ENCODE measurements around the gene MLLT6. TPM values are rescaled to one million over a fixed set of nuclear protein-coding genes. Genes with fewer than 3 reads are reported as not detected.
A peak's percentile ranks its signal among the peaks of the same experiment; 100 is the strongest.

MLLT6 gene
- total RNA-seq, 2 experiments from 2014 or later = 211 to 219 TPM

DNA sequence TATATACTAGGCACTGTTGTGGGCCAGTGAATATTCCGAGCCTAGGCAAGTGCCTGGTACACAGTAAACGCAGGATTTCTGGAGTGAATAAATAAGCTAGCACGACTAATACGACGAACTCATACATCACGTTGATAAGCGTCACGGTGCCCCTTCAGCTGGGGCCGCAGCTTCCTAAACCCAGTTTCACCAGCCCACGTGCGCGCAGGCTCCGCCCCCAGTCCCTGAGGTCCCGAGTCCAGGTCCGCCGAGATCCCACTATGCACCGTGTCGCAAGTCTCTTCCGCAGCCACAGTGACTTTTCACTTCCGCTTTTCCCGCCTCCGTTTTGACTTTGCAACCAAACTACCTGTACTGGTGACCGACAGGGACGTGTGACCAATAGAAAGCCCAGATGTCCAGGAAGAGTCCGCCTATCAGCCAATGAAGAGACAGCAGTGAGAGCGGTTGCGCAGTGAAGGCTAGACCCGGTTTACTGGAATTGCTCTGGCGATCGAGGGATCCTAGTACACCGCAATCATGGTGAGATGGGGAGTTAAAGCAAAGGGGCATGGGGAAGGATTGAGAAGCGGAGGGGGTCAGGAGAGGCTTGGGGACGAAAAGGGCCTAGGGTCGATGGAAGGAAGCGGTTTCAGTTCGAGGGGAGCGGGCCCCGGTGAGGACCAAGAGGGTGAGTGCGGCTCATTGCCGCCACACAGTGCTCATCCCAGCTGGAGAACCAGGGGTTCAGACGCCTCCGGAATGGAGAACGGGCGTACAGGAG lies 47.4 kb downstream of the MLLT6 start, which contains the start of gene PSMB3:
TSS of gene PSMB3 (plus strand) at position 434 of the 763 bp plus-strand sequence. CDS start at position 520, 86 bp downstream.
- peaks cover 29% of the 10 kb centered on the region for H3K27me3 Mint-ChIP-seq (ENCODE audit: low read depth)
- H3K4me1 Mint-ChIP-seq (ENCODE audit: low read depth) = peaks cover 39% of the 10 kb centered on the region
- peak within 1 kb of the TSS; percentile 99 for H3K4me3 Mint-ChIP-seq
- POLR2A ChIA-PET = interaction anchor here (0.6 to 1.5 kb wide), 9 partner anchors 8 to 973 kb away, joined by 3 to 9 read pairs (median 4); partner anchors contain the start of genes CWC25 and MLLT6
- H3K36me3 Mint-ChIP-seq (ENCODE audit: low read depth) = peaks cover 30% of the 10 kb centered on the region
- CTCF ChIA-PET = interaction anchor here (0.7 to 2.8 kb wide), 16 partner anchors 10 to 412 kb away, joined by 3 to 18 read pairs (median 4); partner anchors contain the start of gene LASP1
- ATAC-seq (peak; percentile 88), DNase-seq (peak; percentile 99)
- no peaks in the 10 kb centered on the region for H3K9me3 Mint-ChIP-seq (ENCODE audit: insufficient read depth)
- peak within 1 kb of the TSS; percentile 99 for H3K27ac Mint-ChIP-seq

DNA sequence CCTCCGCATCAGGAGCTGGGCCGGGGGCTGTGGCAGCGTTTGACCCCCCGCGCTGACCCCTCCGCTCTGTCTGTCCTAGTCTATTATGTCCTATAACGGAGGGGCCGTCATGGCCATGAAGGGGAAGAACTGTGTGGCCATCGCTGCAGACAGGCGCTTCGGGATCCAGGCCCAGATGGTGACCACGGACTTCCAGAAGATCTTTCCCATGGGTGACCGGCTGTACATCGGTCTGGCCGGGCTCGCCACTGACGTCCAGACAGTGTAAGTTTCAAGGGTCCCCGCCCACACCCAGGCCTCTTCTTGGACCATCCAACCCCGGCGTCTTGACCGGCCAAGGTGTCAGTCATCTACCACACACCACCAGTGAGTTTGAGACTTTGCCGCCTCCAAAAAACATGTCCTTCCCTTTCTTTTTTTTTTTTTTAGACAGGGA lies 48.0 kb downstream of the MLLT6 start:
- Mint-ChIP-seq H3K27ac (peak overlapping the region; percentile 99), H3K27me3 (ENCODE audit: low read depth) (peaks cover 26% of the 10 kb centered on the region), H3K9me3 (ENCODE audit: insufficient read depth) (no peaks in the 10 kb centered on the region), H3K4me3 (peak overlapping the region; percentile 99), H3K4me1 (ENCODE audit: low read depth) (peaks cover 37% of the 10 kb centered on the region), H3K36me3 (ENCODE audit: low read depth) (peaks cover 30% of the 10 kb centered on the region)
- ATAC-seq = no peak
- ChIA-PET CTCF (interaction anchor here (1.0 to 1.7 kb wide), 5 partner anchors 9 to 400 kb away, joined by 3 to 4 read pairs (median 4); partner anchors contain the start of gene LASP1), POLR2A (no interaction called here)
- no peak for DNase-seq

DNA sequence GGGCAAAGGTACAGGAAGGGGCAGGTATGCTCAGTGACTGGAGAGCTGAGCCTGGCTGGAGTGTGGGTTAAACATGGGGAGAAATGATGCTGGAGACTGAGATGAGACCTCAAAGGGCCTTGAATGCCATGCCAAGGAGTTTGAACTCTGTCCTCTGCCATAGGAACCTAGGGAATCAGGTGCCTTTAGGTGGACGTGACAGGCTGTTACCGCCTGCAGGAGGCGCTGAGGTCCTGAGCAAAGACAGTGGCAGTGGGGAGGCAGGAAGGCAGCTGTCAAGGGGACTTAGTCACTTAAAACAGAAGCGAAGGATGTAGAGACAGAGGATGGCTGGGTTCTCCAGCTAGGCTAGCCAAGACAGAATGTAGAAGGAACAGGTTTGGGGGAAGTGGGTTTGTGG lies 56.5 kb downstream of the MLLT6 start:
- ChIA-PET POLR2A (interaction anchor here (1.4 kb wide), 1 partner anchor 10 kb away, joined by 4 read pairs; the partner anchor contains the start of gene PSMB3), CTCF (interaction anchor here (0.6 to 2.3 kb wide), 18 partner anchors 8 to 474 kb away, joined by 3 to 6 read pairs (median 4); partner anchors contain the start of genes CWC25, LASP1NB and PSMB3)
- peaks cover 60% of the 10 kb centered on the region for H3K36me3 Mint-ChIP-seq (ENCODE audit: low read depth)
- DNase-seq (peak; percentile 67), ATAC-seq (peak; percentile 70)
- peaks cover 26% of the 10 kb centered on the region for H3K4me1 Mint-ChIP-seq (ENCODE audit: low read depth)
- H3K9me3 Mint-ChIP-seq (ENCODE audit: insufficient read depth) = no peaks in the 10 kb centered on the region
- no peaks in the 10 kb centered on the region for H3K27me3 Mint-ChIP-seq (ENCODE audit: low read depth)
- H3K27ac Mint-ChIP-seq = peak overlapping the region; percentile 62
- no peak overlapping the region for H3K4me3 Mint-ChIP-seq

DNA sequence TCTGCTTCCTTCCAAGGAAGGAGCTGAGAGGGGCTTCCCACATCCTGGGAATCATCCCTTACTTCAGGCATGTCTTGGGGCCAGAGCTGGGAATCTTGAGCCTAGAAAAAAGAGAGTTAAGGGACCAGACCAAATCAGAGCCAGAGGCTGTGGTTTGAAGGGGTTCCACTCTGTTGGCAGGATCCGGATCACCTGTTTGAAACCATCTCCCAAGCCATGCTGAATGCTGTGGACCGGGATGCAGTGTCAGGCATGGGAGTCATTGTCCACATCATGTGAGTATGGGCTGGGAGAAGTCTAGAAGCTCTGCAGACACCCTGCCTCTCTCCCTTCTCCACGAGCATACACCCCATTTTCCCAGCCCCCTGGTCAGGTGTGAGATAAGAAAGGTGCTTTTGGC lies 57.2 kb downstream of the MLLT6 start:
- Mint-ChIP-seq H3K4me3 (no peak overlapping the region), H3K4me1 (ENCODE audit: low read depth) (peaks cover 26% of the 10 kb centered on the region), H3K9me3 (ENCODE audit: insufficient read depth) (no peaks in the 10 kb centered on the region), H3K27ac (peak overlapping the region; percentile 62), H3K27me3 (ENCODE audit: low read depth) (no peaks in the 10 kb centered on the region), H3K36me3 (ENCODE audit: low read depth) (peaks cover 65% of the 10 kb centered on the region)
- no peak for ATAC-seq
- ChIA-PET POLR2A (interaction anchor here (1.0 to 1.4 kb wide), 2 partner anchors 9 to 10 kb away, joined by 3 to 4 read pairs; partner anchors contain the start of gene PSMB3), CTCF (interaction anchor here (0.6 to 2.3 kb wide), 19 partner anchors 9 to 474 kb away, joined by 3 to 6 read pairs (median 4); partner anchors contain the start of genes CWC25, LASP1NB and PSMB3)
- DNase-seq = no peak

DNA sequence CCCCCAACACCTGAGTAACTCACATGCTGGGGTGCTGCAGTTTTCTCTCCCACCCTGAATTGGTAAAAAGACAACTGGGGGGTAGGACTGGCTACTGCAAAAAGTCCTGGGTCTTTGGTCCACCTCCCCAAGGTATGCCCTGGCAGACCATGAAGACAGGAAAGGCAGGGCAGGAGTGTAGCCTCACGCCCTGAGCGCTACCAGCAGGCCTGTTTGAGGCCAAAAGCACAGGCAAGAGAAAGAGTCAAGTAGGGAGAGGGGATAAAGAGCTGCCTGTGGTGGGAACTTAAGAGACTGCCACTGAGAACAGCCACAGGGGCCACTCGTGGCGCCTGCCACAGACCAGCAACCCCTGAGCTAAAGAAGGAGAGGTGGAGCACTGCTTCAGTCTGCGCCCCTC lies 61.3 kb downstream of the MLLT6 start:
- Mint-ChIP-seq H3K9me3 (ENCODE audit: insufficient read depth) (no peaks in the 10 kb centered on the region), H3K27ac (peak overlapping the region; percentile 40), H3K36me3 (ENCODE audit: low read depth) (peaks cover 76% of the 10 kb centered on the region), H3K4me1 (ENCODE audit: low read depth) (peaks cover 6% of the 10 kb centered on the region), H3K27me3 (ENCODE audit: low read depth) (no peaks in the 10 kb centered on the region), H3K4me3 (no peak overlapping the region)
- ChIA-PET CTCF (interaction anchor here (1.4 kb wide), 1 partner anchor 217 kb away, joined by 3 read pairs; no protein-coding TSS in a partner anchor), POLR2A (interaction anchor here (1.2 kb wide), 1 partner anchor 58 kb away, joined by 3 read pairs; no protein-coding TSS in a partner anchor)
- DNase-seq (no peak), ATAC-seq (no peak)

DNA sequence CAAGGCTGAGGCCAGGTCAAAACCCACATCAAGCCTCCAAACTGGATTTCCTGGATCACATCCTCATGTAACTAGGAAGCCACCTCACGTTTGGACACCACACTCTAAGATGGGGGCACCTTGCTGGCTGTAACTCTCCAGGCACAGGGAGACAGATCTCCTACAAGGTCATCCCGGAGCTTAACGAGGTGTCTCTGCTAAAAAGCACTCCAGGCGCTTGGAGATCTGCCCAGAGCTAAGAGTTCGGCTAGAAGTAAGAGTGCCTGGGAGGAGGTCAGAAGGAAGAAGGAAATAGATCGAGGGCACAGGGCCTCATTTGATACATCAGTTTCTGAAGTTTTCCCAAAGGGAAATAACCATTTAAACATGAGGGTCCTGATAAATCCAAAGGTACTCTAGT lies 63.3 kb downstream of the MLLT6 start:
- Mint-ChIP-seq H3K4me3 (no peak overlapping the region), H3K4me1 (ENCODE audit: low read depth) (no peaks in the 10 kb centered on the region), H3K9me3 (ENCODE audit: insufficient read depth) (no peaks in the 10 kb centered on the region), H3K27ac (no peak overlapping the region), H3K27me3 (ENCODE audit: low read depth) (no peaks in the 10 kb centered on the region), H3K36me3 (ENCODE audit: low read depth) (peaks cover 71% of the 10 kb centered on the region)
- ChIA-PET CTCF (no interaction called here), POLR2A (no interaction called here)
- DNase-seq (no peak), ATAC-seq (no peak)

DNA sequence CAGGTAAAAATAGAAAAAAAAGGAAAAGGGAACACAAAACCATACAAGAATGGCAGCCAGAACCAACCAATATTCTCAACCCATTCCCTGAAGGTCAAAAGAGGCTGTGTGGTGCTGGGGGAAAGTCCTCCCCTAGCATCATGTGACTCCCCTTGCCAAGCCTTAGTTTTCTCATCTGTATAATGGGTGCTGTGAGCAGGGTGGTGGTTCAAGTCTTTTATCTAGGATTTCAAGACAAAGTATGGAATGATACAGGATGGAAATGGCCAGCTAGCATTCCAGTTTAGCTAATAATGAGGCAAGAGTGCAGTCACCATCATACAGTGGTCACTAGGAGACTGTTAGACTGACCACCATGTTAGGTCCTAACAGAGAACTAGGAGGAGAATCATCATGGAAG lies 68.2 kb downstream of the MLLT6 start:
- H3K27me3 Mint-ChIP-seq (ENCODE audit: low read depth) = no peaks in the 10 kb centered on the region
- H3K27ac Mint-ChIP-seq = peak overlapping the region; percentile 25
- no peaks in the 10 kb centered on the region for H3K9me3 Mint-ChIP-seq (ENCODE audit: insufficient read depth)
- H3K36me3 Mint-ChIP-seq (ENCODE audit: low read depth) = peaks cover 51% of the 10 kb centered on the region
- CTCF ChIA-PET = no interaction called here
- no peak for ATAC-seq
- POLR2A ChIA-PET = no interaction called here
- no peak for DNase-seq
- no peaks in the 10 kb centered on the region for H3K4me1 Mint-ChIP-seq (ENCODE audit: low read depth)
- no peak overlapping the region for H3K4me3 Mint-ChIP-seq

DNA sequence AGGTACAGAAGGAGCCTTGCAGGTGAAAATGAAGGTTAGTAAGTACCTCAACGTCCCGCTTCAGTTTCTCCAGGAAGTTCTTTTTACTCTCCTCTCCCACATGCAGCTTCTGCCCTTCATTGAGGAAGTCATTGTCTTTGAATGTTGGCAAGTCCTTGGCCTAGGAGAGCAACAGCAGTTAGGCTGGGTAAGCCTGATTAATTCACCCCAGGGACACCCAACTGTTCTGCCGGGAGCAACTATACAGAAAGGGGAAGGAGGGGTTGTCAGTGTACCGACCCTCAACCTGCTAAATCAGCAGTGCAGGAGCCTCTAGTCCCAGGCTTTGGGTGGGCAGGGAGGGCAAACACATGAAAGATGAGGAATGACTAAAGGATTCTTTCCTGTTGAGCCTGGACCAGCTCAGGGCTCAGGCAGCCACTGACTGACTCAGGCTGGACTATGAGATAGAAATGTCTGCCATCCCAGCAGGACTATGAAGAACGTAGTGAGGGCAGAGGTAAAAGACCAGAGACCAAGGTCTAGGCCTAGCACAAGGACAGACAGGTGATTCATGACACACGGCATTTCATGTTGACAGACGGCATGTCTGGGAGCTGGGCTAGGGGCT lies 72.7 kb downstream of the MLLT6 start:
- Mint-ChIP-seq H3K27me3 (ENCODE audit: low read depth) (no peaks in the 10 kb centered on the region), H3K36me3 (ENCODE audit: low read depth) (peaks cover 49% of the 10 kb centered on the region), H3K9me3 (ENCODE audit: insufficient read depth) (no peaks in the 10 kb centered on the region), H3K27ac (no peak overlapping the region), H3K4me1 (ENCODE audit: low read depth) (peaks cover 8% of the 10 kb centered on the region), H3K4me3 (no peak overlapping the region)
- DNase-seq (no peak), ATAC-seq (no peak)
- POLR2A ChIA-PET = no interaction called here
- CTCF ChIA-PET = interaction anchor here (0.6 to 1.0 kb wide), 2 partner anchors 13 to 16 kb away, joined by 3 read pairs; no protein-coding TSS in a partner anchor

Small RNAs within 50 kb of the gene (microRNA-seq; reads per million reads assigned to microRNA genes)
- gene MIR4726 (1.7 reads per million), gene MIR4734 (not detected)

Other genes with a start within 250 kb of the MLLT6 start
- gene SRCIN1, start 99.3 kb upstream of the MLLT6 start, total RNA-seq = under 1 TPM in 1 of 2 experiments, not detected in 1; 0.34 TPM
- gene EPOP, start 30.3 kb upstream of the MLLT6 start, total RNA-seq = 10 to 100 TPM; 11.4 to 11.6 TPM
- gene CISD3, start 25.1 kb downstream of the MLLT6 start, total RNA-seq = 10 to 100 TPM; 48.2 to 56.1 TPM
- gene PCGF2, start 43.1 kb downstream of the MLLT6 start, total RNA-seq = under 1 TPM; 0.63 to 0.70 TPM
- 100 to 1,000 TPM; 251 to 252 TPM for gene PSMB3, start 47.5 kb downstream of the MLLT6 start, total RNA-seq
- 10 to 100 TPM; 49.9 to 51.4 TPM for gene PIP4K2B, start 94.3 kb downstream of the MLLT6 start, total RNA-seq
- 10 to 100 TPM; 29.6 to 30.9 TPM for gene CWC25, start 120.0 kb downstream of the MLLT6 start, total RNA-seq
- 1,000 to 10,000 TPM; 1,130 to 1,164 TPM for gene RPL23, start 148.4 kb downstream of the MLLT6 start, total RNA-seq
- 100 to 1,000 TPM; 268 to 276 TPM for gene LASP1, start 164.8 kb downstream of the MLLT6 start, total RNA-seq

Data from activated CD8-positive, alpha-beta T cell treated with anti-CD3 and anti-CD28 coated beads, Interleukin-2, amount 10 ng/mL, durations not matched to agents 7 days and 5 days (primary cell).